Smooth muscle cell (in vitro differentiated cells): Measurements from ENCODE around the gene MAPKBP1. TPM values are rescaled to one million over a fixed set of nuclear protein-coding genes. Genes with fewer than 3 reads are reported as not detected.

Experiments used
- DNase-seq: peaks from one replicate; lab custom pipeline; 2025; ENCODE audit not compliant: unreplicated experiment; lab: John Stamatoyannopoulos, UW
- H2AFZ ChIP-seq: fragments of 200-600 bp; sonication (generic); 2 replicates; pipeline ENCODE4 v1.6.0; 2016; ENCODE audit warnings: antibody characterized with exemption, low read depth, mild to moderate bottlenecking
- H3F3A ChIP-seq: fragments of 200-600 bp; sonication (generic); 2 replicates; pipeline ENCODE4 v1.6.0; 2017; ENCODE audit warnings: antibody characterized with exemption, low read depth
- H3K27ac ChIP-seq: fragments of 200-600 bp; sonication (generic); 2 replicates; pipeline ENCODE4 v1.5.1; 2016; ENCODE audit warnings: low read depth, mild to moderate bottlenecking
- H3K27me3 ChIP-seq: fragments of 200-600 bp; sonication (generic); 2 replicates; pipeline ENCODE4 v1.6.1; 2016; ENCODE audit warnings: low read depth, mild to moderate bottlenecking
- H3K36me3 ChIP-seq: fragments of 200-600 bp; sonication (generic); 2 replicates; pipeline ENCODE4 v1.5.1; 2016; ENCODE audit warnings: low read depth
- H3K4me1 ChIP-seq: fragments of 200-600 bp; sonication (generic); 2 replicates; pipeline ENCODE4 v1.5.1; 2016; ENCODE audit warnings: low read depth
- H3K4me2 ChIP-seq: fragments of 200-600 bp; sonication (generic); 2 replicates; pipeline ENCODE4 v1.6.0; 2016; ENCODE audit warnings: mild to moderate bottlenecking
- H3K4me3 ChIP-seq: fragments of 200-600 bp; sonication (generic); 2 replicates; pipeline ENCODE4 v1.5.1; 2016; ENCODE audit warnings: mild to moderate bottlenecking
- H3K79me2 ChIP-seq: fragments of 200-600 bp; sonication (generic); 2 replicates; pipeline ENCODE4 v1.6.0; 2016; ENCODE audit warnings: low read depth, mild to moderate bottlenecking
- H3K9ac ChIP-seq: fragments of 200-600 bp; sonication (generic); 2 replicates; pipeline ENCODE4 v1.6.0; 2016; ENCODE audit warnings: low read depth
- H3K9me3 ChIP-seq: fragments of 200-600 bp; sonication (generic); replicated peaks from 2 replicates; pipeline ENCODE4 v1.5.1; 2016; ENCODE audit warnings: low read depth
- H4K20me1 ChIP-seq: fragments of 200-600 bp; sonication (generic); 2 replicates; pipeline ENCODE4 v1.6.0; 2016; ENCODE audit warnings: low read depth
- CTCF ChIP-seq: fragments of 200-600 bp; sonication (generic); IDR thresholded peaks from 2 replicates; pipeline ENCODE4 v1.5.1; 2017; ENCODE audit warnings: borderline replicate concordance, mild to moderate bottlenecking, antibody characterized with exemption; ENCODE audit not compliant: insufficient read depth, poor library complexity, severe bottlenecking
- WGBS: methylation state at CpG from one replicate; pipeline ENCODE4 v1.1.7; 2016; ENCODE audit warnings: low lambda C conversion rate; 5-methylcytosine and 5-hydroxymethylcytosine counted together
- polyA plus RNA-seq: library from polyadenylated mRNA; unstranded; fragments of >200 nt; fragmentation: Nextera tagmentation; extraction: Ambion mirVana; gene quantifications from 2 replicates; pipeline ENCODE4 v1.2.1, GENCODE V29; 2016
- total RNA-seq: library from RNA; depleted of rRNA; stranded (reverse); fragments of >200 nt; gene quantifications from 2 replicates; pipeline ENCODE4 v1.2.3, GENCODE V29; 2014

MAPKBP1 gene
- total and polyA plus RNA-seq, 2 experiments from 2014 or later = 6.6 to 10.7 TPM

GRCh38 chr15:41862515-41863116, 88.3 kb downstream of the MAPKBP1 start:
- Histone ChIP-seq H4K20me1 (no peaks in the 10 kb centered on the region), H3K27me3 (no peaks in the 10 kb centered on the region), H3F3A (no peaks in the 10 kb centered on the region), H3K4me2 (no peak overlapping the region), H3K9ac (no peak overlapping the region), H3K9me3 (no peaks in the 10 kb centered on the region), H3K36me3 (no peaks in the 10 kb centered on the region), H3K27ac (no peak overlapping the region), H3K4me3 (no peak overlapping the region), H3K79me2 (no peaks in the 10 kb centered on the region), H2AFZ (no peak overlapping the region), H3K4me1 (peaks cover 8% of the 10 kb centered on the region)
- no peak for DNase-seq
- no peak for TF ChIP-seq CTCF
- 74% methylated on average over 13 of the region's 19 CpGs for WGBS

GRCh38 chr15:41865490-41866055, 91.3 kb downstream of the MAPKBP1 start:
- no peak overlapping the region for H2AFZ ChIP-seq
- 89% methylated on average over 18 of the region's 18 CpGs for WGBS
- TF ChIP-seq CTCF = no peak
- H3K4me2 ChIP-seq = no peak overlapping the region
- no peak overlapping the region for H3K27ac ChIP-seq
- no peaks in the 10 kb centered on the region for H3K36me3 ChIP-seq
- no peaks in the 10 kb centered on the region for H4K20me1 ChIP-seq
- H3F3A ChIP-seq = no peaks in the 10 kb centered on the region
- no peaks in the 10 kb centered on the region for H3K79me2 ChIP-seq
- no peaks in the 10 kb centered on the region for H3K9me3 ChIP-seq
- H3K9ac ChIP-seq = no peak overlapping the region
- no peak for DNase-seq
- H3K4me3 ChIP-seq = no peak overlapping the region
- H3K4me1 ChIP-seq = peaks cover 8% of the 10 kb centered on the region
- no peaks in the 10 kb centered on the region for H3K27me3 ChIP-seq

- H3K4me2 ChIP-seq = no peak overlapping the region
- no peak for TF ChIP-seq CTCF
- H3K79me2 ChIP-seq = no peaks in the 10 kb centered on the region
- H3K9me3 ChIP-seq = no peaks in the 10 kb centered on the region
- H3K27ac ChIP-seq = no peak overlapping the region
- 80% methylated on average over 8 of the region's 8 CpGs for WGBS
- no peak overlapping the region for H3K9ac ChIP-seq
- no peak for DNase-seq
- no peaks in the 10 kb centered on the region for H3F3A ChIP-seq
- no peaks in the 10 kb centered on the region for H3K36me3 ChIP-seq
- peaks cover 8% of the 10 kb centered on the region for H3K4me1 ChIP-seq
- no peaks in the 10 kb centered on the region for H3K27me3 ChIP-seq
- no peak overlapping the region for H3K4me3 ChIP-seq
- H4K20me1 ChIP-seq = no peaks in the 10 kb centered on the region
- no peak overlapping the region for H2AFZ ChIP-seq
Measured at GRCh38 chr15:41866263-41866703, 92.0 kb downstream of the MAPKBP1 start.
